ENCODE measurements around the gene GRK2. TPM values are rescaled to one million over a fixed set of nuclear protein-coding genes. Genes with fewer than 3 reads are reported as not detected.
"Not testable (repeated sequence)": the region's sequence is repeated elsewhere in the genome, so short reads cannot be mapped to it uniquely, and the experiment has no call there.

Gene GRK2
- total RNA-seq, 2 experiments from 2014 or later, result 280 to 397 TPM

DNA sequence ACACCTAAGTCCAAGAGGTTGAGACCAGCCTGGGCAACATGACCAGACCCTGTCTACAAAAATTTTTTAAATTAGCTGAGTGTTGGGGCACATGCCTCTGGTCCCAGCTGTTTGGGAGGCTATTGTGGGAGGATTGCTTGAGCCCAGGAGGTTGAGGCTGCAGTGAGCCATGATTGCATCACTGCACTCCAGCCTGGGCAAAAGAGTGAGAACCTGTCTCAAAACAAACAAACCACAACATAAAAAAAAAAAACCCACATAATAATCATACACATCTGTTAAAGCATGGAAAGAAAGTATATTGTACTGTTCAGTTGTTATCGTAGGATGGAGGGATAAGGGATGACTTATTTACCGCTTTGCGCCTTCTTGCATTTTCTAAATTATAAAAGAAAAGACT lies 35.9 kb upstream of the GRK2 start:
- no peaks in the 10 kb centered on the region for H3K79me2 ChIP-seq (ENCODE audit: insufficient read depth, low read depth, low read length)
- no peak overlapping the region for H2AFZ ChIP-seq (ENCODE audit: low read length)
- ChIA-PET CTCF (ENCODE audit: unreplicated experiment) (no interaction called here), POLR2A (no interaction called here)
- peaks cover 82% of the 10 kb centered on the region for H3K36me3 ChIP-seq (ENCODE audit: insufficient read depth, low read length)
- no peak for DNase-seq (ENCODE audit: low spot score)
- intact Hi-C loops (cut with micrococcal nuclease; ENCODE audit: unreplicated experiment), result no loop called here
- no peak for TF ChIP-seq EZH2phosphoT487 (IDR thresholded peaks at IDR 0.05; ENCODE audit: borderline replicate concordance, low read depth, low read length)
- no peak overlapping the region for H3K4me3 ChIP-seq (ENCODE audit: low read depth, low read length, poor library complexity, severe bottlenecking)
- no peak overlapping the region for H3K27ac ChIP-seq (ENCODE audit: low read depth, low read length, poor library complexity, severe bottlenecking)
- H4K20me1 ChIP-seq (ENCODE audit: insufficient read depth, low read length), result no peaks in the 10 kb centered on the region
- H3K4me2 ChIP-seq (ENCODE audit: low read length), result no peak overlapping the region
- H3K9me2 ChIP-seq (ENCODE audit: insufficient read depth, low read length), result no peaks in the 10 kb centered on the region
- BruUV-seq (replicated peaks), result no TSS peak
- no peaks in the 10 kb centered on the region for H3K9me3 ChIP-seq (ENCODE audit: low read length)
- H3K4me1 ChIP-seq (ENCODE audit: insufficient read depth, low read length, poor library complexity, severe bottlenecking), result peaks cover 9% of the 10 kb centered on the region

DNA sequence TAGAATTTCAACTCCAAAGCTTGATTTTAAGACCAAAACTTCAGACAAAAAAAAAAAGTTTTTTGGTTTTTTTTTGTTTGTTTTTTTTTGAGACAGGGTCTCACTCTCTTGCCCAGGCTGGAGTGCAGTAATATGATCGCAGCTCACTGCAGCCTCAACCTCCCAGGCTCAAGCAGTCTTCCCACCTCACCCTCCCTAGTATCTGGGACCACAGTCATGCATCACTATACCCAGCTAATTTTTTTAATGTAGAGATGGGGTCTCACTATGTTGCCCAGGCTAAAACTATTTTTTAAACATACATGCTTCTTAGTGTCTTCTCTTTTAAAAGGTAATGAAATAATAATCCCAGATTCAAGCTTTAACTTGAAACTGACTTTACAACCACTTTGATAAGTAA lies 35.4 kb upstream of the GRK2 start:
- Histone ChIP-seq H4K20me1 (ENCODE audit: insufficient read depth, low read length) (no peaks in the 10 kb centered on the region), H3K9me2 (ENCODE audit: insufficient read depth, low read length) (no peaks in the 10 kb centered on the region), H3K79me2 (ENCODE audit: insufficient read depth, low read depth, low read length) (no peaks in the 10 kb centered on the region), H2AFZ (ENCODE audit: low read length) (no peak overlapping the region), H3K36me3 (ENCODE audit: insufficient read depth, low read length) (peaks cover 77% of the 10 kb centered on the region), H3K4me3 (ENCODE audit: low read depth, low read length, poor library complexity, severe bottlenecking) (no peak overlapping the region), H3K4me2 (ENCODE audit: low read length) (no peak overlapping the region), H3K27ac (ENCODE audit: low read depth, low read length, poor library complexity, severe bottlenecking) (no peak overlapping the region), H3K9me3 (ENCODE audit: low read length) (no peaks in the 10 kb centered on the region), H3K4me1 (ENCODE audit: insufficient read depth, low read length, poor library complexity, severe bottlenecking) (peaks cover 9% of the 10 kb centered on the region)
- POLR2A ChIA-PET, result no interaction called here
- no peak for TF ChIP-seq EZH2phosphoT487 (IDR thresholded peaks at IDR 0.05; ENCODE audit: borderline replicate concordance, low read depth, low read length)
- TF ChIP-seq, protein P1, sequence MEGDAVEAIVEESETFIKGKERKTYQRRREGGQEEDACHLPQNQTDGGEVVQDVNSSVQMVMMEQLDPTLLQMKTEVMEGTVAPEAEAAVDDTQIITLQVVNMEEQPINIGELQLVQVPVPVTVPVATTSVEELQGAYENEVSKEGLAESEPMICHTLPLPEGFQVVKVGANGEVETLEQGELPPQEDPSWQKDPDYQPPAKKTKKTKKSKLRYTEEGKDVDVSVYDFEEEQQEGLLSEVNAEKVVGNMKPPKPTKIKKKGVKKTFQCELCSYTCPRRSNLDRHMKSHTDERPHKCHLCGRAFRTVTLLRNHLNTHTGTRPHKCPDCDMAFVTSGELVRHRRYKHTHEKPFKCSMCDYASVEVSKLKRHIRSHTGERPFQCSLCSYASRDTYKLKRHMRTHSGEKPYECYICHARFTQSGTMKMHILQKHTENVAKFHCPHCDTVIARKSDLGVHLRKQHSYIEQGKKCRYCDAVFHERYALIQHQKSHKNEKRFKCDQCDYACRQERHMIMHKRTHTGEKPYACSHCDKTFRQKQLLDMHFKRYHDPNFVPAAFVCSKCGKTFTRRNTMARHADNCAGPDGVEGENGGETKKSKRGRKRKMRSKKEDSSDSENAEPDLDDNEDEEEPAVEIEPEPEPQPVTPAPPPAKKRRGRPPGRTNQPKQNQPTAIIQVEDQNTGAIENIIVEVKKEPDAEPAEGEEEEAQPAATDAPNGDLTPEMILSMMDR (conservative IDR thresholded peaks at IDR 0.05; ENCODE audit: low read length), result no peak
- intact Hi-C loops (cut with micrococcal nuclease; ENCODE audit: unreplicated experiment), result no loop called here
- no peak for DNase-seq (ENCODE audit: low spot score)
- CTCF ChIA-PET (ENCODE audit: unreplicated experiment), result no interaction called here
- BruUV-seq (replicated peaks), result no TSS peak

DNA sequence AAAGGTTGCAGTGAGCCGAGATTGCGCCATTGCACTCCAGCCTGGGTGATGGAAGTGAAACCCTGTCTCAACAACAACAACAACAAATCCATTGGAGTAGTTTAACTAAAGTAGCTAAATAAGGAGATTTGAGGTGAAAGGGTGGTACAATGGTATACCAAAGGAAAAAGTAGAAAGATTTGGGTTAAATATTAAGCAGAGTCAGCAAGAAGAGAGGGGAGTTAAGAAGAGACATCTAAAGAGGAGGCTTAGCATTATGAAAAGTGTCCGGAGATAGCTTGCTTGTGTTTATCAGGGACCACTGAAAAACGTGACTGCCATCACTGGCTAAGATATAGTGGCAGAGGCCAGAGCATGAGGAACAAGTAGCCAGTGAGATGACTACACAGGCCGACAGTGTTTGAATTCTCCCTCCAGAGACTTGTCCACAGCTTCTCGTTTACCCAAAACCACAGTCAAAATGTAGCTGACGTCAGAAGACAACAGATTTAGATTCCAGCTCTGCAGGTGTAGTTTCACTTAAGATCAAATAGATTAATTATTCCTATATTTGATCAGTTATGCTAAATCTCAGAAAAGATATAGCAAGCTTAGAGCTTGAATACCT lies 32.6 kb upstream of the GRK2 start:
- Histone ChIP-seq H2AFZ (ENCODE audit: low read length) (no peak overlapping the region), H3K9me3 (ENCODE audit: low read length) (no peaks in the 10 kb centered on the region), H4K20me1 (ENCODE audit: insufficient read depth, low read length) (peaks cover 1% of the 10 kb centered on the region; the same call in 1 of the 2 replicates), H3K4me3 (ENCODE audit: low read depth, low read length, poor library complexity, severe bottlenecking) (no peak overlapping the region), H3K9me2 (ENCODE audit: insufficient read depth, low read length) (no peaks in the 10 kb centered on the region), H3K79me2 (ENCODE audit: insufficient read depth, low read depth, low read length) (no peaks in the 10 kb centered on the region), H3K27ac (ENCODE audit: low read depth, low read length, poor library complexity, severe bottlenecking) (no peak overlapping the region), H3K4me1 (ENCODE audit: insufficient read depth, low read length, poor library complexity, severe bottlenecking) (peaks cover 16% of the 10 kb centered on the region), H3K4me2 (ENCODE audit: low read length) (no peak overlapping the region), H3K36me3 (ENCODE audit: insufficient read depth, low read length) (peaks cover 58% of the 10 kb centered on the region)
- no peak for DNase-seq (ENCODE audit: low spot score)
- TF ChIP-seq EZH2phosphoT487 (IDR thresholded peaks at IDR 0.05; ENCODE audit: borderline replicate concordance, low read depth, low read length), result no peak
- TF ChIP-seq, protein P1 (conservative IDR thresholded peaks at IDR 0.05; ENCODE audit: low read length), result no peak
- ChIA-PET POLR2A (interaction anchor here (0.6 to 1.0 kb wide), 2 partner anchors 13 to 51 kb away, joined by 4 to 5 read pairs; no protein-coding TSS in a partner anchor), CTCF (ENCODE audit: unreplicated experiment) (no interaction called here)
- intact Hi-C loops (cut with micrococcal nuclease; ENCODE audit: unreplicated experiment), result no loop called here
- BruUV-seq (replicated peaks), result no TSS peak

DNA sequence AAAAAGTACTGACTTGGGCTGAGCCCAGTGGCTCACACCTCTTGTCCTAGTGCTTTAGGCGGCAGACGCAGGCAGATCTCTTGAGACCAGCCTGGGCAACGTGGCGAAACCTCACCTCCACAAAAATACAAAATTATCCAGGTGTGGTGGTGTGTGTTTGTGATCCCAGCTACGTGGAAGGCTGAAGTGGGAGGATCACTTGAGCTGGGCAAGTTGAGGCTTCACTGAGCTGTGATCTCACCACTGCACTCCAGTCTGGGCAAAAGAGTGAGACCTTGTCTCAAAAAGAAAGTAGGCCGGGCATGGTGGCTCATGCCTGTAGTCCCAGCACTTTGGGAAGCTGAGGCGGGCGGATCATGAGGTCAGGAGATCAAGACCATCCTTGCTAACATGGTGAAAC lies 31.7 kb upstream of the GRK2 start:
- H3K9me2 ChIP-seq (ENCODE audit: insufficient read depth, low read length); CTCF ChIA-PET (ENCODE audit: unreplicated experiment); POLR2A ChIA-PET; intact Hi-C loops (cut with micrococcal nuclease; ENCODE audit: unreplicated experiment); H3K27ac ChIP-seq (ENCODE audit: low read depth, low read length, poor library complexity, severe bottlenecking); DNase-seq (ENCODE audit: low spot score); H3K4me3 ChIP-seq (ENCODE audit: low read depth, low read length, poor library complexity, severe bottlenecking); H3K79me2 ChIP-seq (ENCODE audit: insufficient read depth, low read depth, low read length); H4K20me1 ChIP-seq (ENCODE audit: insufficient read depth, low read length); H3K4me2 ChIP-seq (ENCODE audit: low read length); BruUV-seq (replicated peaks); H3K9me3 ChIP-seq (ENCODE audit: low read length); H2AFZ ChIP-seq (ENCODE audit: low read length): not testable (repeated sequence)
- peaks cover 49% of the 10 kb centered on the region for H3K36me3 ChIP-seq (ENCODE audit: insufficient read depth, low read length)
- peaks cover 25% of the 10 kb centered on the region for H3K4me1 ChIP-seq (ENCODE audit: insufficient read depth, low read length, poor library complexity, severe bottlenecking)
